ES-I3 (cell line): ENCODE results near the gene WWTR1.

Source experiments
- H3K36me3 ChIP-seq: 2 replicates; pipeline ENCODE4 v1.6.1; 2013; ENCODE audit warnings: mild to moderate bottlenecking, low read length, control low read depth, moderate library complexity; ENCODE audit not compliant: insufficient read depth
- H3K4me1 ChIP-seq: 2 replicates; pipeline ENCODE4 v1.6.1; 2013; ENCODE audit warnings: mild to moderate bottlenecking, control low read depth, low read length; ENCODE audit not compliant: insufficient read depth
- H3K9ac ChIP-seq: 2 replicates; pipeline ENCODE4 v1.6.1; 2013; ENCODE audit warnings: low read depth, mild to moderate bottlenecking, low read length, moderate library complexity
- H3K9me3 ChIP-seq: 2 replicates; pipeline ENCODE4 v1.6.1; 2013; ENCODE audit warnings: mild to moderate bottlenecking, low read length, moderate library complexity; ENCODE audit not compliant: control insufficient read depth, insufficient read depth

The WWTR1 gene

DNA sequence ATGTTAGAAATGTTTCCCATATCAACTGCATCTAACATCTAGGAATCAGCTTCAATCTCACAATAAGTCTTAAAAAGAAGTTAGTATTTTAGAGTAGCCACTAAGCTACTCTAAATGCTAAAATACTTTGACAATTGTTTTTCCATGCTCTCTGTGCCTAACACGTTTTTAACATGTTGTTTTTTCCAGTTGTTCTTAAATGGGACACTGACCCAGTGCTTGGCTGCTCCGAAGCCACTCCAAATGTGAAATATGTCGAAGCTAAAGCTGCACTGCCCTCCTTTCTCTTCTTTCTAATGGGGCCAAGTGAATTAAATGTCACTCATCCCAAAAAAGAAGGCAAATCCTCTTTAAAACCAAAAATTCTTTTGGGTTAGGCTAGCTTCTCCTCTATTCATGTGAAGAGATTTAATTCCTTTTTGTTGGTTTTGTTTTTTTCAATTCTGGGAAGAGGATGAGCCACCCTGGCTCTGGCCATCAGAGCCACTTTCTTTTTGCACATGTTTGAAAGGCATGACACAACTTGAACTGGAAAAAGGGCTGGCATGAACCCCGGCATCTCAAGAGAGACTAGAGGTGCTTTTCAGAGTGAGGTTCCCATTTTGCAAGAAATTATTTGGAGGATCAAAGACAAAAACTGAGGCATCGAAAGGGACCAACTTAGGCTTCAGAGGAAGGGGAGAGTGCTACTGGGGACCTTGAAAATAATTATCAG lies 73.7 kb downstream of the WWTR1 start:
- H3K4me1 ChIP-seq: peaks cover 16% of the 10 kb centered on the region
- H3K36me3 ChIP-seq: no peaks in the 10 kb centered on the region
- H3K9ac ChIP-seq: no peak overlapping the region
- H3K9me3 ChIP-seq: no peaks in the 10 kb centered on the region

DNA sequence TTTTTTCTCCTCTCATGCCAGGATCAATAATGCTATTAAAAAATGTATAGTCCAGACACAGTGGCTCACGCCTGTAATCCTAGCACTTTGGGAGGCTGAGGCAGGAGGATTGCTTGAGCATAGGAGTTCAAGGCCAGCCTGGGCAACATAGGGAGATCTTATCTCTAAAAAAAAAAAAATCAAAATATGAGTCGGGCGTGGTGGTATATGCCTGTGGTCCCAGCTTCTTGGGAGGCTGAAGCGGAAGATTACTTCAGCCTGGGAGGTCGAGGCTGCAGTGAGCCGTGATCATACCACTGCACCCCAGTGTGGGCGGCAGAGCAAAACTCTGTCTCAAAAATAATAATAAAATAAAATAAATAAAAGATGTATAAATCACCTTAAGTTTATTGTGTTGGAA lies 75.4 kb downstream of the WWTR1 start:
- peaks cover 26% of the 10 kb centered on the region for H3K4me1 ChIP-seq
- H3K9me3 ChIP-seq: no peaks in the 10 kb centered on the region
- no peak overlapping the region for H3K9ac ChIP-seq
- no peaks in the 10 kb centered on the region for H3K36me3 ChIP-seq

DNA sequence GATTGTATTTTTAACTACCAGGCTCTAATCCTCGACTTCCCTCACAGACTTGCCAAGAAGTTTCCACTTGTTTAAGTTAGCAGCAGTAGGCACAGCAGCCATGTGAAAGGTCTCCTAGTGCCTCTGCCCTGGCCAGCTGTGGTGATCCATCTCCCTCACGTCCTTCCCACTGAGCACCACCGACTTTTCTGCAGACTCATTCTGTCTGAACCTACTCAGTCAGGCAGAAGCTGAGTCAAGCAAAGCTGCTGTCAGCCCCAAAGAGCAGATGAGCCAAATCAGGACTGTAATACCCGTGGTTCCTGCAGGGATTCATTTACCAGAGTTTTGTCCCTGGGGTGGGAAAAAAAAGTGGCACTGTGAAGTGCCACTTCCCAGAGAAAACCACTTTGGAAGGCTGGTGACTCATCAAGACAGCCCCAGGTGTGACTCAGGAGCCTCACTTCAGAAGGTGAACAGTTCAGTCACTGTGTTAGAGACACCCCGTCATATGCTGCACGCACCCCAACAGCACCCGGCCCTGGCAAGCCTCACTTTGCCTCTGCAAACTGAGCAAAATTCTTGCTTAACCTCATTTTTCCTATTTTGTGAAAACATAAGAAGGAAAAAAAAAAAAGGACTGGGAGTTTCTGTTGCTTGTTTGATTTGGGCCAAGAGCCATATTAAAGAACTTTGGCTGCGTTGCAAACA lies 76.0 kb downstream of the WWTR1 start:
- no peaks in the 10 kb centered on the region for H3K9me3 ChIP-seq
- peaks cover 31% of the 10 kb centered on the region for H3K4me1 ChIP-seq
- H3K9ac ChIP-seq: no peak overlapping the region

DNA sequence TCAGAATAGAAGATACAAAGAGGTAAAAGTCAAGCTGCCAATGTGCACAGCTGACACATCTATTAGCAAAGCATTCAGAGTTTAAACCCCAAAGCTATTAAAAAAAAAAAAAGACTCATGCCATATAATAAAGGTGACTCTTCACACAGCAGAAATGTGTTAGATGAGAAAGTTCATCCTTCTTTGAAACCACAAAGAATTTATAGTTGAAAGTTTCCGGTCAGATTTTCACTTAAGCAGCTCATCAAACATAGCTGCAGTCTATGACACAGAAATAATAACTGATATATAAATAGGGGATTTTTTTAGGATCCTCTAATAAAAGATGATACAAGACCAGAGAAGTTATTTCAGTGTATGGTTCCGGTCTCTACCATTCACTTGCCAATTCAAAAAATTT lies 76.6 kb downstream of the WWTR1 start:
- H3K9me3 ChIP-seq: no peaks in the 10 kb centered on the region
- H3K9ac ChIP-seq: no peak overlapping the region
- peaks cover 36% of the 10 kb centered on the region for H3K4me1 ChIP-seq
- H3K36me3 ChIP-seq: no peaks in the 10 kb centered on the region

More for the DNA sequence above, 76.0 kb downstream of the WWTR1 start:
- no peaks in the 10 kb centered on the region for H3K36me3 ChIP-seq

DNA sequence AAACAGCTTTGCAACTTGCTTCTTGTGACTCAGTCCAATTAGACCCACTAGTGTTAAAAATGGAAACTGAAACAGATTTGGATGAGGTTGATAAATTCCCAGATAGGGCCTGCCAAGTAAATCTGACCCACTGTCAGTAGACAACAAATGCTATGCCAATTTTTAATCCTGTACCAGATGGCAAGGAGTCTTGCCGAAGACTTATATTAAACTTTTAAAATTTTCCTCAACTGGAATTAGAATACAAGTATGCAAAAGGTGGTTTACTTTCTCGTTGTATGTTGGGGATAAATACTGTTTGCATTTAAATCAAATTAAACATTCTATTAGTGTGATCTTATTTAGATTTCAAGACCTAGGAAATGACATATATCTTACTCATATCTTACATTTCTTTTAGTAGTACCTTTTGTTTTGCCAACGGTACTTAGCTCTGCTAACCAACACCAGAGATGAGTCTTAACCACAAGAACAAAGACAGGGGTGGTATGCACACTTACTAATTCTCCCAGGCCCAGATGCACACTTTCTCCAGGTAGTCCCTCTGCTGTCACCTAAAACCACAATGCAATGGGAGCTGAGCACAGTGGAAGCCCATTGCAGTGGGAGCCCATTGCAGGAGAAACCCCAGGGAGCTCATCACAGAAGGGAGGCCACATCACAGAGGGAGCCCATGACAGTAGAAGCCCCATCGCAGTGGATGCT lies 77.8 kb downstream of the WWTR1 start:
- Histone ChIP-seq H3K9ac (no peak overlapping the region), H3K4me1 (peaks cover 47% of the 10 kb centered on the region), H3K9me3 (no peaks in the 10 kb centered on the region), H3K36me3 (no peaks in the 10 kb centered on the region)

DNA sequence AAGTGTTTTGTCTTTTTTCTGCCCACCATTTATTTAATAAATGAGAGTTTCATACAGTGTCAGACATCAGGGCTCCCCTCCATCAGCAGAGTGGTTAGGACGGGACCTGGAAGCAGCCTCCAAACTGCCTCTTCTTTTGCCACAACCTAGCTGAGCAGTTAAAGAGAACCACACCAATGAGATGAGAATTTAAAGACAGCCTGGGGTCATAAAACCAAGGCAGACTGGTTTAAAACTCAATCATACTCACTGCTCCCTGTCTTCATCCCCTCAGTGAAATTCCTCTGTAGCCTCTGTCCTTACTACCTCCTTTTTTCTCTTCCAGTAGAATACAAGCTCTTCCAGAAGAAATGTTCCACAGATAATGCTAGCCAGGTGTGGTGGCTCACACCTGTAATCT lies 78.7 kb downstream of the WWTR1 start:
- no peaks in the 10 kb centered on the region for H3K9me3 ChIP-seq
- no peak overlapping the region for H3K9ac ChIP-seq
- H3K4me1 ChIP-seq: peaks cover 48% of the 10 kb centered on the region
- H3K36me3 ChIP-seq: no peaks in the 10 kb centered on the region

DNA sequence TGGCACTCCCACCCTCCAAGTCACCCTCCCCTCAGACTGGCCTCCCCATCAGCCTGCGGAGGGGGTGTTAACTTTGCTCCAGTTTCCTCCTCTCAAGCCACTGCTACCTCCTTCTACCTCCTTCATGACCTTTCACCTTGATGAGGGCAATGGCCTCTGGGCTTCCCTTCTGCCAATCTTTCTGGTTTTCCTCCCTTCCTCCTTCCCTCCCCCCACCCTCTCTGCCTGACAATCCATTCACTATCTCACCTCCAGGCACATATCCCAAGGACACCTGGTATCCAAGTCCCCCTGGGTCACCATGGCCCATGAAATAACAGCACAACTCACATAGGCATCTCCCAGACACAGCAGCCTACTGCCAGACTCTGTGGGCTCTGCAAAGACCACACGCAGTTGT lies 80.0 kb downstream of the WWTR1 start:
- H3K9ac ChIP-seq: no peak overlapping the region
- H3K4me1 ChIP-seq: peaks cover 52% of the 10 kb centered on the region

DNA sequence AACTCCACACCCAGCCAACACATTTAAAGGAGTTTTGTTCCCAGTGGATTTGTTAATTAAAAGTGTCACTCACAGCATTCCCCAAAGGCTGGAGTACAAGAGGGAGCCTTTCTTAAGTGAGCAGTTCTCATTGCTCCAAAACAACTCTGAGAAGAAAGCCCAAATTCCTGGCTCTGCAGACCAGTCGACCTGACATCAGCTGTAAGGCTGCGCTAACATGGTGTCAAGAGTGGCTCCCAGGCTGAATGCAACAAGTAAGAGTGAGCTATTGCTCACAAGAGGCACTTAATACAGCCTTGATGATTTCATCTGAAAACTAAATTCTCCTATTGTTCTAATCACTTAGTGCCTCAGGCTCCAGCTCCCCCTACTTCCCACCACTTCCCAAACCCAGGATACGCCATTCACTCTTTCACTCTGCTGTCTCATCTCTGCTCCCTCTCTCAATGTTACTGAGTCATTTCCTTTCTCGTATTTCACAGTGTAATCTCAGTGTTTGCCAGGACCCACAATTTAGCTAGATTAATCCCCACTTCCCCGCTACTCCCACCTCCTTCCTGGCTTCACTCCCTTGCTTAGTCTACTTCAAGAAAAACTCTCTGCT lies 81.8 kb downstream of the WWTR1 start:
- H3K36me3 ChIP-seq: no peaks in the 10 kb centered on the region; the same call in 1 of the 2 replicates
- 0 out of 2 replicates have a peak overlapping the region, but pooled peaks have one; percentile 1 for H3K9ac ChIP-seq
- peaks cover 42% of the 10 kb centered on the region for H3K4me1 ChIP-seq

More for the DNA sequence above, 80.0 kb downstream of the WWTR1 start:
- Histone ChIP-seq H3K9me3 (no peaks in the 10 kb centered on the region), H3K36me3 (no peaks in the 10 kb centered on the region)

DNA sequence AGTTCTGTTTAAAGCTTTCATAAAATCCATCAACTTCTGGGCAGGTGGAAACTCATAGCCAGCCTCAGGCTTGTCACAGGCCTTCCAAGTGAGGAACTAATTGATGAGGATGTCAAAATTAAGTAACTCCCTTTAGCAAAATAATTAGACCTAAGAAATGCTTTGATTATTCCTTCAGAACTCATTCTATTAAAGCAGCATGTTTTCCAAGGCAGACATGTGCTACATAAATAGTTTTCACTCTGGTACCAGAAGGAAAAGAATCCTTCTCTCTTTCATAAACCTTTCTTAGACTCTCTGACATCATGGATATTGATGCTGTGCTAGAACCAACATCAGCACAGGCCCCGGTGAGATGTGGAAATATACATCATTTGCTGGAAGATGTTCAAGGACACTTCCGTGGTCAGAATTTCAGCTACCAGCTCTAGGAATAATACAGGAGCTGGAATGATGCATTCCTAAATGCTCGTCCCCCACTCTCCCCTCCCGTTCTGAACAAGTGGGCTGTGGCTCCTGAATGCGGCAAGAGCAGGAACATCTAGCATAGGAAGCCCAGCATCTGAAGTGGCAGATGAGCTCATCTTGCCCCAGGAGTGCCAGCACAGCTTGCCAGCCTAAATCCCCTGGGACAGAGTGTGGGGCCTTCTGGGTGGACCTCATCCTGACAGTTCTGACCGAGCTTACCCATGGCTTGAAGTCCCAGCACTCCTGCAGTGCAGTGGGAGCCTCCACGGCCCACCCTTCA lies 82.4 kb downstream of the WWTR1 start:
- peaks cover 42% of the 10 kb centered on the region for H3K4me1 ChIP-seq
- no peaks in the 10 kb centered on the region; the same call in 1 of the 2 replicates for H3K36me3 ChIP-seq
- H3K9me3 ChIP-seq: no peaks in the 10 kb centered on the region
- 0 out of 2 replicates have a peak overlapping the region, but pooled peaks have one; percentile 1 for H3K9ac ChIP-seq

More for the DNA sequence above, 81.8 kb downstream of the WWTR1 start:
- H3K9me3 ChIP-seq: no peaks in the 10 kb centered on the region

DNA sequence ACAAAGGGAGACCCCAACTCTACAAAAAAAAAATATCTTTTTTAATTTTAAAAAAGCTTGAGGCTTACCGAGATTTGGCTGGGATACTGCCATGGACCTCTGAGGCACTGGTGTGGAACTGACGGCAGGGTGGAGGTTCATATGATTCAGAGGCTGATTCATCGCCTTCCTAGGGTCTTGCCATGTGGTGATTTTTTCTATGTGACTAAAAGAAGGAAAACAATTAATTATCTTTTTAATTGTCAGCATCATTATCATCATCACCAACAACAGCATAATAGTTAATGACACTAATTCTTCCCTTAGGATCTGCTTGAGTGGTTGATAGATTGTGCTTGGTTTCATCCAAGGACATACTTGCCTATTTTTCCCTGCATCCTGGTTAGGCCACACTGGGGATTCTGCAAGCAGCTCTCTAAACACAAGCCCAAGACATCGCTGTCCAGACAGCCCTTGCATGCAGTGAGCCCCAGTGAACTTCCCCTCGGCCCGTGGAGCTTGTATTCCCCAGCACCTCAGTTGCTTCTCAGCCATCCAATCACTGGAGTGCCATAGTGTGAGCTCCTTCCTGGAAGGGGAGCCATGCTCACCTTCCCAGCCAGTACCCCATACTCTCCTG lies 84.9 kb downstream of the WWTR1 start:
- no peaks in the 10 kb centered on the region; the same call in 1 of the 2 replicates for H3K36me3 ChIP-seq
- no peaks in the 10 kb centered on the region for H3K9me3 ChIP-seq
- no peak overlapping the region for H3K9ac ChIP-seq
- peaks cover 37% of the 10 kb centered on the region for H3K4me1 ChIP-seq

DNA sequence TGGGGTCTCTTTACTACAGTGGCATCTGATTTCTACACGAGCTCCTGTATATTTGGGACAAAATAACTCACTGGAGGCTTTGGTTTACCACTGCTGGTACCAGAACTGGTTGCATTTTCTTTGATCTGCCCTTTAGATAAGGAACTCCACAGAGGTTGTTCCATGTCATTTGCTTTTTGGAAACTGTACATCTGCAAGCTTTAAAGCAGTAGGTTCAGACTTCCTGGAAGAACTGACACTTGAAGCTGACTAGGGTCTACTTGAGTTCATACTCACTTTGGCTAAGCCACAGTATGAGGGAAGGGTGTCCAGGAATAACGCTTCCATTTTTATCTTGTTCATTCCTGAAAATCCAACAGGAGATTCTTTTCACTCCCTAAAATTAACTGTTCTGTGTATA lies 86.4 kb downstream of the WWTR1 start:
- Histone ChIP-seq H3K9me3 (no peaks in the 10 kb centered on the region), H3K4me1 (peaks cover 23% of the 10 kb centered on the region), H3K36me3 (no peaks in the 10 kb centered on the region; the same call in 1 of the 2 replicates), H3K9ac (no peak overlapping the region)

DNA sequence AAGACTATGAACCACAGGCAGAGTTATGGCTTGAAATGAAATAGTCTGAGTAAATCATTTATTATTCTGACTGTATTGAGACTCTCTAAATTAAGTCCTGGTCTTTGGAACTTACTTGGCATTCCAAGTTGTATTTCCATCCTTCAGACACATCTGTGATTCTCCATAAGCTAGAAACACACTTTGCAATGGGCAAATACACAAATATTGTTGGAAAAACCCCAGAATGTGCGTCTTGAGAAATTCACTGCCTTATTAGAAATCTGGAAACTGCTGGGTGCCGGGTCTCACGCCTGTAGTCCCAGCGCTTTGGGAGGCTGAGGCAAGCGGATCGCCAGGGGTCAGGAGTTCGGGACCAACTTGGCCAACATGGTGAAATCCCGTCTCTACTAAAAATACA lies 87.8 kb downstream of the WWTR1 start:
- H3K4me1 ChIP-seq: peaks cover 12% of the 10 kb centered on the region
- H3K9ac ChIP-seq: no peak overlapping the region
- H3K36me3 ChIP-seq: no peaks in the 10 kb centered on the region; the same call in 1 of the 2 replicates
- no peaks in the 10 kb centered on the region for H3K9me3 ChIP-seq

DNA sequence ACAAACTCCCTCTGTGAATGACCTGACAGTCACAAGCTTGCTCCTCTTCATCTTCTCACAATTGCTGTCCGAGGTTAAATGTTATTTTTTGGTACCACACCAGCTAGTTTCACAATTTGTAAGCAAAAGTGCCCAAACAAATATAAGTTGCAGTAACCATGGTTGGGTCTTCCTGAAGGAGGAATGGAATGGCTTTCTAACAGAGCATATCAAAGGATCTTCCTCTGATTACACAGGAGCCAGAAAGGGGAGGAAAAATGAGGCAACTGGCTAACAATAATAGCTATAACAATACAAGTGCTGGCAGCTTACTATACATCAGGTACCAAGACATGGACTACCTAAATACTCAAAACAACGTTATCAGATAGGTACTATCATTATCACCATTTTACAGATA lies 90.4 kb downstream of the WWTR1 start:
- Histone ChIP-seq H3K9ac (no peak overlapping the region), H3K4me1 (peaks cover 14% of the 10 kb centered on the region), H3K9me3 (no peaks in the 10 kb centered on the region), H3K36me3 (no peaks in the 10 kb centered on the region; the same call in 1 of the 2 replicates)
